Measurements from ENCODE around the gene ZNF117. TPM values are rescaled to one million over a fixed set of nuclear protein-coding genes. Genes with fewer than 3 reads are reported as not detected.
"Not testable (repeated sequence)": the region's sequence is repeated elsewhere in the genome, so short reads cannot be mapped to it uniquely, and the experiment has no call there.

The ZNF117 gene
- 10 to 100 TPM; 32.4 to 40.6 TPM for total RNA-seq
- polyA plus RNA-seq (2013, experiment 1 of 2), result 27.1 TPM
- polyA plus RNA-seq (2013, experiment 2 of 2), result 29.3 TPM
- long read RNA-seq, experiment 1, full-length matches to known transcripts, result 2 of 10 reads
- long read RNA-seq, experiment 1, partial matches to known transcripts, result 0 of 10 reads
- long read RNA-seq, experiment 1, other reads (novel, unspliced or antisense), result 8 of 10 reads
- long read RNA-seq, experiment 2, full-length matches to known transcripts, result 3 of 61 reads
- long read RNA-seq, experiment 2, partial matches to known transcripts, result 2 of 61 reads
- long read RNA-seq, experiment 2, other reads (novel, unspliced or antisense), result 56 of 61 reads
- long read RNA-seq, experiment 3, full-length matches to known transcripts, result 5 of 34 reads
- long read RNA-seq, experiment 3, partial matches to known transcripts, result 0 of 34 reads
- long read RNA-seq, experiment 3, other reads (novel, unspliced or antisense), result 29 of 34 reads
- long read RNA-seq, experiment 4, partial matches to known transcripts, result 0 of 1 reads
- long read RNA-seq, experiment 4, other reads (novel, unspliced or antisense), result 1 of 1 reads

- no peaks in the 10 kb centered on the region for H3K4me1 Mint-ChIP-seq
- H3K4me3 Mint-ChIP-seq, result no peak within 1 kb of the TSS
- no peak within 1 kb of the TSS for H3K27ac Mint-ChIP-seq
- Histone ChIP-seq H3K4me1 (ENCODE audit: control insufficient read depth, insufficient read depth, low read length) (no peaks in the 10 kb centered on the region), H3K27me3 (ENCODE audit: control insufficient read depth, insufficient read depth, low read length, poor library complexity, severe bottlenecking) (no peaks in the 10 kb centered on the region), H3K9me3 (ENCODE audit: control insufficient read depth, low read length) (peaks cover 94% of the 10 kb centered on the region), H3K36me3 (ENCODE audit: control insufficient read depth, insufficient read depth, low read length) (peaks cover 66% of the 10 kb centered on the region), H3K4me3 (ENCODE audit: low read length) (peak within 1 kb of the TSS; percentile 39), H3K27ac (ENCODE audit: low read depth, low read length) (no peak within 1 kb of the TSS), H3K9ac (ENCODE audit: extremely low read depth, low read length, poor library complexity, severe bottlenecking) (no peak within 1 kb of the TSS)
- 93 to 100% methylated on average over 2 to 4 of the region's 4 CpGs for WGBS, 2 experiments (ENCODE audit: insufficient coverage in 1 of 2, insufficient read length in 1 of 2)
- H3K36me3 Mint-ChIP-seq (ENCODE audit: low read depth), result peaks cover 88% of the 10 kb centered on the region
- TF ChIP-seq, protein P1, sequence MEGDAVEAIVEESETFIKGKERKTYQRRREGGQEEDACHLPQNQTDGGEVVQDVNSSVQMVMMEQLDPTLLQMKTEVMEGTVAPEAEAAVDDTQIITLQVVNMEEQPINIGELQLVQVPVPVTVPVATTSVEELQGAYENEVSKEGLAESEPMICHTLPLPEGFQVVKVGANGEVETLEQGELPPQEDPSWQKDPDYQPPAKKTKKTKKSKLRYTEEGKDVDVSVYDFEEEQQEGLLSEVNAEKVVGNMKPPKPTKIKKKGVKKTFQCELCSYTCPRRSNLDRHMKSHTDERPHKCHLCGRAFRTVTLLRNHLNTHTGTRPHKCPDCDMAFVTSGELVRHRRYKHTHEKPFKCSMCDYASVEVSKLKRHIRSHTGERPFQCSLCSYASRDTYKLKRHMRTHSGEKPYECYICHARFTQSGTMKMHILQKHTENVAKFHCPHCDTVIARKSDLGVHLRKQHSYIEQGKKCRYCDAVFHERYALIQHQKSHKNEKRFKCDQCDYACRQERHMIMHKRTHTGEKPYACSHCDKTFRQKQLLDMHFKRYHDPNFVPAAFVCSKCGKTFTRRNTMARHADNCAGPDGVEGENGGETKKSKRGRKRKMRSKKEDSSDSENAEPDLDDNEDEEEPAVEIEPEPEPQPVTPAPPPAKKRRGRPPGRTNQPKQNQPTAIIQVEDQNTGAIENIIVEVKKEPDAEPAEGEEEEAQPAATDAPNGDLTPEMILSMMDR (conservative IDR thresholded peaks at IDR 0.05), result no peak
- DNase-seq, result no peak
- peaks cover 95% of the 10 kb centered on the region for H3K9me3 Mint-ChIP-seq
- H3K27me3 Mint-ChIP-seq (ENCODE audit: insufficient read depth), result no peaks in the 10 kb centered on the region
These were observed at the start of gene ZNF117 for GRCh38 chr7:64990936-64991335. Gene ZNF117, minus strand, starts transcription at chr7:64991036.

DNA sequence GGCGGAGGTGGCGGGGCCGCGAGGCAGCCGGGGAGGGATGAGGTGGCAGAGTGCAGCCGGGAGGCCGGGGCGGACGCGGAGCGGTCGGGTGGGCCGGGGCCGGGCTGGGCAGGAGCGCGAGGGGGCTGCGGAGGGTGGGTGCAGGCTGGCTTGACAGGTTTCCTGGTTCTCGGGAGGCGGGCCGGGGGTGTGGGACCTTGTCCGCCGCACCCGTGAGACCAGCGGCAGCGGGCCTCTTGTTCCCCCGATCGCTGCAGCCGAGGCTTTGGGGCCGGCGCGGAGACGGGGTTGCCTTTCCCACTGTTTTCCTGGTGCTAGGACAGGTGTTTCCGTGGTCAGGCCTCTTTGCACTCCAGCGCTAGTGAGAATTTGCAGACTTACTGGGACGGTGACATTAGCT lies 47.9 kb upstream of the ZNF117 start:
- not testable (repeated sequence) for H3K36me3 Mint-ChIP-seq (ENCODE audit: low read depth); H3K9me3 Mint-ChIP-seq; H3K27me3 Mint-ChIP-seq (ENCODE audit: insufficient read depth); H3K4me1 ChIP-seq (ENCODE audit: control insufficient read depth, insufficient read depth, low read length); H3K36me3 ChIP-seq (ENCODE audit: control insufficient read depth, insufficient read depth, low read length); H3K9me3 ChIP-seq (ENCODE audit: control insufficient read depth, low read length); H3K27me3 ChIP-seq (ENCODE audit: control insufficient read depth, insufficient read depth, low read length, poor library complexity, severe bottlenecking)
- Histone ChIP-seq H3K9ac (ENCODE audit: extremely low read depth, low read length, poor library complexity, severe bottlenecking) (peak overlapping the region; percentile 55), H3K27ac (ENCODE audit: low read depth, low read length) (peak overlapping the region; percentile 44), H3K4me3 (ENCODE audit: low read length) (peak overlapping the region; percentile 89)
- DNase-seq, result peak; percentile 83
- 0% methylated on average over 2 to 31 of the region's 35 CpGs for WGBS, 2 experiments (ENCODE audit: insufficient coverage in 1 of 2, insufficient read length in 1 of 2)
- H3K27ac Mint-ChIP-seq, result peak overlapping the region; percentile 87
- peak overlapping the region; percentile 80 for H3K4me3 Mint-ChIP-seq
- H3K4me1 Mint-ChIP-seq, result peaks cover 23% of the 10 kb centered on the region

- Histone ChIP-seq H3K27ac (ENCODE audit: low read depth, low read length) (peak overlapping the region; percentile 73), H3K9ac (ENCODE audit: extremely low read depth, low read length, poor library complexity, severe bottlenecking) (no peak overlapping the region), H3K4me1 (ENCODE audit: control insufficient read depth, insufficient read depth, low read length) (no peaks in the 10 kb centered on the region), H3K9me3 (ENCODE audit: control insufficient read depth, low read length) (no peaks in the 10 kb centered on the region), H3K4me3 (ENCODE audit: low read length) (peak overlapping the region; percentile 58), H3K36me3 (ENCODE audit: control insufficient read depth, insufficient read depth, low read length) (no peaks in the 10 kb centered on the region), H3K27me3 (ENCODE audit: control insufficient read depth, insufficient read depth, low read length, poor library complexity, severe bottlenecking) (no peaks in the 10 kb centered on the region)
- peak overlapping the region; percentile 80 for H3K4me3 Mint-ChIP-seq
- no peaks in the 10 kb centered on the region for H3K27me3 Mint-ChIP-seq (ENCODE audit: insufficient read depth)
- no peaks in the 10 kb centered on the region for H3K36me3 Mint-ChIP-seq (ENCODE audit: low read depth)
- TF ChIP-seq, protein P1 (conservative IDR thresholded peaks at IDR 0.05), result peak; percentile 63
- peaks cover 7% of the 10 kb centered on the region for H3K9me3 Mint-ChIP-seq
- H3K4me1 Mint-ChIP-seq, result peaks cover 23% of the 10 kb centered on the region
- H3K27ac Mint-ChIP-seq, result no peak overlapping the region
- peak; percentile 98 for DNase-seq
- WGBS, 2 experiments (ENCODE audit: insufficient coverage in 1 of 2, insufficient read length in 1 of 2), result 2 to 49% methylated on average over 3 to 69 of the region's 92 CpGs
These were observed 47.2 kb upstream of the ZNF117 start for GRCh38 chr7:65037740-65038688.

GRCh38 chr7:65036526-65036925 lies 45.7 kb upstream of the ZNF117 start:
- H3K9me3 Mint-ChIP-seq, result peaks cover 10% of the 10 kb centered on the region
- H3K36me3 Mint-ChIP-seq (ENCODE audit: low read depth); H3K27me3 Mint-ChIP-seq (ENCODE audit: insufficient read depth); H3K27ac Mint-ChIP-seq; H3K4me3 Mint-ChIP-seq; H3K9ac ChIP-seq (ENCODE audit: extremely low read depth, low read length, poor library complexity, severe bottlenecking); H3K4me3 ChIP-seq (ENCODE audit: low read length); H3K9me3 ChIP-seq (ENCODE audit: control insufficient read depth, low read length); H3K27me3 ChIP-seq (ENCODE audit: control insufficient read depth, insufficient read depth, low read length, poor library complexity, severe bottlenecking); H3K4me1 ChIP-seq (ENCODE audit: control insufficient read depth, insufficient read depth, low read length); H3K36me3 ChIP-seq (ENCODE audit: control insufficient read depth, insufficient read depth, low read length); H3K27ac ChIP-seq (ENCODE audit: low read depth, low read length); DNase-seq: not testable (repeated sequence)
- H3K4me1 Mint-ChIP-seq, result peaks cover 12% of the 10 kb centered on the region
- WGBS, 2 experiments (ENCODE audit: insufficient coverage in 1 of 2, insufficient read length in 1 of 2), result 92 to 100% methylated on average over 1 to 2 of the region's 2 CpGs

- not testable (repeated sequence) for H3K27ac Mint-ChIP-seq; H3K36me3 ChIP-seq (ENCODE audit: control insufficient read depth, insufficient read depth, low read length); H3K4me1 ChIP-seq (ENCODE audit: control insufficient read depth, insufficient read depth, low read length); H3K36me3 Mint-ChIP-seq (ENCODE audit: low read depth); H3K4me3 Mint-ChIP-seq; H3K4me3 ChIP-seq (ENCODE audit: low read length); H3K9me3 ChIP-seq (ENCODE audit: control insufficient read depth, low read length); DNase-seq; H3K27me3 Mint-ChIP-seq (ENCODE audit: insufficient read depth); H3K9ac ChIP-seq (ENCODE audit: extremely low read depth, low read length, poor library complexity, severe bottlenecking); H3K27me3 ChIP-seq (ENCODE audit: control insufficient read depth, insufficient read depth, low read length, poor library complexity, severe bottlenecking); H3K27ac ChIP-seq (ENCODE audit: low read depth, low read length)
- H3K4me1 Mint-ChIP-seq, result peaks cover 12% of the 10 kb centered on the region
- H3K9me3 Mint-ChIP-seq, result peaks cover 10% of the 10 kb centered on the region
These were observed 44.6 kb upstream of the ZNF117 start for GRCh38 chr7:65035469-65035868.

All from endodermal cell (in vitro differentiated cells).